Trophoblast cell (in vitro differentiated cells and primary cell): ENCODE data around the gene MSRB3.
A peak's percentile ranks its signal among the peaks of the same experiment; 100 is the strongest.

Experiments
- DNase-seq, 2 donors: peaks; one replicate each; pipeline ENCODE4 v3.0.0-alpha.2; 2016
- H2AFZ ChIP-seq: 2 replicates; pipeline ENCODE4 v1.6.1; 2013; ENCODE audit warnings: low read length, moderate library complexity, mild to moderate bottlenecking; ENCODE audit not compliant: insufficient read depth, poor library complexity
- H2AK5ac ChIP-seq: 2 replicates; pipeline ENCODE4 v1.6.1; 2013; ENCODE audit warnings: mild to moderate bottlenecking, low read length
- H2BK120ac ChIP-seq: 2 replicates; pipeline ENCODE4 v1.6.1; 2013; ENCODE audit warnings: low read length, mild to moderate bottlenecking, moderate library complexity; ENCODE audit not compliant: insufficient read depth, poor library complexity
- H2BK12ac ChIP-seq: 2 replicates; pipeline ENCODE4 v1.6.1; 2013; ENCODE audit warnings: mild to moderate bottlenecking, low read length, moderate library complexity
- H2BK5ac ChIP-seq: 2 replicates; pipeline ENCODE4 v1.6.1; 2013; ENCODE audit warnings: low read length, low read depth, moderate library complexity, mild to moderate bottlenecking; ENCODE audit not compliant: poor library complexity
- H3K14ac ChIP-seq: 2 replicates; pipeline ENCODE4 v1.6.1; 2013; ENCODE audit warnings: mild to moderate bottlenecking, low read length
- H3K18ac ChIP-seq: 2 replicates; pipeline ENCODE4 v1.6.1; 2013; ENCODE audit warnings: mild to moderate bottlenecking, low read length
- H3K23ac ChIP-seq: 2 replicates; pipeline ENCODE4 v1.6.1; 2013; ENCODE audit warnings: low read length
- H3K27ac ChIP-seq: 2 replicates; pipeline ENCODE4 v1.5.1; 2013; ENCODE audit warnings: low read depth, mild to moderate bottlenecking, inconsistent platforms, low read length, moderate library complexity
- H3K27me3 ChIP-seq: 2 replicates; pipeline ENCODE4 v1.6.1; 2013; ENCODE audit warnings: inconsistent platforms, mild to moderate bottlenecking, low read length, moderate library complexity; ENCODE audit not compliant: insufficient read depth
- H3K36me3 ChIP-seq, 2 experiments: 1 replicate in 1 of 2; 2 replicates in 1 of 2; pipeline ENCODE4 v1.6.1; 2013; ENCODE audit warnings: low read length in 2 of 2, mild to moderate bottlenecking in 2 of 2, moderate library complexity in 1 of 2; ENCODE audit not compliant: insufficient read depth in 2 of 2, control insufficient read depth in 1 of 2
- H3K4ac ChIP-seq: 2 replicates; pipeline ENCODE4 v1.6.1; 2013; ENCODE audit warnings: low read depth, mild to moderate bottlenecking, low read length, moderate library complexity
- H3K4me1 ChIP-seq, 2 experiments: 1 replicate in 1 of 2; 2 replicates in 1 of 2; pipeline ENCODE4 v1.6.1; 2013; ENCODE audit warnings: low read length in 2 of 2, mild to moderate bottlenecking in 2 of 2, moderate library complexity in 1 of 2; ENCODE audit not compliant: insufficient read depth in 2 of 2, control insufficient read depth in 1 of 2
- H3K4me2 ChIP-seq: 2 replicates; pipeline ENCODE4 v1.6.1; 2013; ENCODE audit warnings: inconsistent platforms, mild to moderate bottlenecking, low read length, moderate library complexity
- H3K4me3 ChIP-seq: 2 replicates; pipeline ENCODE4 v1.5.1; 2013; ENCODE audit warnings: mild to moderate bottlenecking, low read depth, low read length, inconsistent platforms
- H3K79me1 ChIP-seq: one replicate; pipeline ENCODE4 v1.6.1; 2013; ENCODE audit warnings: low read length
- H3K79me2 ChIP-seq: 2 replicates; pipeline ENCODE4 v1.6.1; 2013; ENCODE audit warnings: low read length, mild to moderate bottlenecking; ENCODE audit not compliant: control insufficient read depth, insufficient read depth, poor library complexity
- H3K9ac ChIP-seq: 2 replicates; pipeline ENCODE4 v1.6.1; 2013; ENCODE audit warnings: mild to moderate bottlenecking, low read length
- H3K9me3 ChIP-seq: 2 replicates; pipeline ENCODE4 v1.6.1; 2013; ENCODE audit warnings: low read depth, mild to moderate bottlenecking, control low read depth, inconsistent platforms, low read length; ENCODE audit not compliant: insufficient read depth
- H4K12ac ChIP-seq: 2 replicates; pipeline ENCODE4 v1.6.1; 2013; ENCODE audit warnings: low read depth, mild to moderate bottlenecking, low read length, moderate library complexity
- H4K8ac ChIP-seq: 2 replicates; pipeline ENCODE4 v1.6.1; 2013; ENCODE audit warnings: low read depth, mild to moderate bottlenecking, low read length, moderate library complexity
- H4K91ac ChIP-seq: one replicate; pipeline ENCODE4 v1.6.1; 2013; ENCODE audit warnings: low read depth, mild to moderate bottlenecking, low read length, moderate library complexity
- WGBS: extraction: QIAGEN DNeasy Blood & Tissue Kit; methylation state at CpG from one replicate; pipeline ENCODE4 v1.1.7; 2013; ENCODE audit warnings: missing lambda C conversion rate; ENCODE audit not compliant: insufficient read length, insufficient coverage; ENCODE audit errors: extremely low coverage; 5-methylcytosine and 5-hydroxymethylcytosine counted together

The MSRB3 gene

DNA sequence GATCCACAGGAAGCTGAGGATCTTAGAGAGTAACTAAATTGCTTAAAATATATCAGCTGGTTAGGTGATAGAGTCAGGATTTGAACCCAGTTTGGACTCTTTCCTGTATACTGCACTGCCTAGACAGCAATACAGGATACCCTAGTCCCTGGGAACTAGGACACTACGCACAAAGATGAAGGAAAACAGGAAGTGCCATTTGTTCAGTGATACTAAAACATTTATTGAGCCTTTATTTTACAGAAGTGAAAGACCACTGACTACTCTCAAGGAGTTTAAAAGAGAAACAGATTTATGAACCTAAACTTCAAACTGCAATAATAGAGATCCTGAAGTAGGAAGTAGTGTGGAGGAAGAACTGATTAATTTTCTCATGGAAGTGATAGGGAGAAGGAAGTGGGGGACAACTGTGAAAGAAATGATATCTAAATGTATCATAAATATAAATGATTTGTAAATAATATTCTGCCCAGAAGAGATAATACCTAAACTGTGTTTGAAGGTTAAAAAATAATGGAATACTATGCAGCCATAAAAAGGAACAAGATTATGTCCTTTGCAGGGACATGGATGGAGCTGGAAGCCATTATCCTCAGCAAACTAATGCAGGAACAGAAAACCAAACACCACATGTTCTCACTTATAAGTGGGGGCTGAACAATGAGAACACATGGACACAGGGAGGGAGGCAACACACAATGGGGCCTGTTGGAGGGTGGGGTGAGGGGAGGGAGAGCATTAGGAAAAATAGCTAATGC, 18.2 kb downstream of the MSRB3 start:
- no peak overlapping the region for H3K4me2 ChIP-seq
- no peak overlapping the region for H3K14ac ChIP-seq
- H3K27ac ChIP-seq: no peak overlapping the region
- H4K12ac ChIP-seq: no peak overlapping the region
- H2BK120ac ChIP-seq: no peak overlapping the region
- H3K36me3 ChIP-seq: no peaks in the 10 kb centered on the region
- no peak overlapping the region for H3K23ac ChIP-seq
- H4K91ac ChIP-seq: no peak overlapping the region
- no peak overlapping the region for H3K18ac ChIP-seq
- no peak overlapping the region for H4K8ac ChIP-seq
- H3K4me3 ChIP-seq: no peak overlapping the region
- no peak overlapping the region for H2AFZ ChIP-seq
- WGBS: no CpG with 5 or more reads among the region's 1 CpG
- H3K79me2 ChIP-seq: no peaks in the 10 kb centered on the region
- no peaks in the 10 kb centered on the region for H3K79me1 ChIP-seq
- H3K4me1 ChIP-seq: peaks cover 2 to 3% of the 10 kb centered on the region in 2 experiments
- no peaks in the 10 kb centered on the region for H3K9me3 ChIP-seq
- no peak overlapping the region for H2BK5ac ChIP-seq
- H2BK12ac ChIP-seq: no peak overlapping the region
- no peak overlapping the region for H2AK5ac ChIP-seq
- no peak for DNase-seq
- H3K4ac ChIP-seq: no peak overlapping the region
- no peaks in the 10 kb centered on the region for H3K27me3 ChIP-seq
- H3K9ac ChIP-seq: no peak overlapping the region

DNA sequence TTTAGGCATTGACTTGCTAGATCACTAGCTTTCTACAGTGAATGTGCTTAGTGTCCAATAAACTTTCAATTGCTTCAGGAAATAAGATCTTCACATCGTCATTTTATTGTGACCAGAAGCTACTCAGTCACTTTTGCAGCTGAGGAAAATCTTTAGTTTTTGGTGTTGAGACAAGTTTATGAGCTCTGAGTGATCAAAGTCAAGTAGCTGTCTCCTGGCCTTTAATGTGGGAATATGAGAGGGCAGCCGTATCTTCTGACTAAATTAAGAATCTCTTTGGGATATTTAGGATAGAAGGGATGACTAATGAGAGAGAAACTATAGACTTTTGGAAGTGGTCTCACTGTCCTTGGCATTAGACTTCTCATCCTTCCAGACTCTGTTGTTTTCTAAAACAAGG, 21.6 kb downstream of the MSRB3 start:
- Histone ChIP-seq H4K91ac (no peak overlapping the region), H3K18ac (no peak overlapping the region), H2AFZ (no peak overlapping the region), H3K4me3 (no peak overlapping the region), H3K9me3 (no peaks in the 10 kb centered on the region), H4K8ac (no peak overlapping the region), H3K9ac (no peak overlapping the region), H3K79me2 (no peaks in the 10 kb centered on the region), H2AK5ac (no peak overlapping the region), H3K36me3 (no peaks in the 10 kb centered on the region), H3K4me1 (peaks cover 3 to 7% of the 10 kb centered on the region in 2 experiments), H2BK120ac (no peak overlapping the region), H3K79me1 (peaks cover 4% of the 10 kb centered on the region), H3K27ac (no peak overlapping the region), H3K14ac (no peak overlapping the region), H2BK12ac (no peak overlapping the region), H3K27me3 (no peaks in the 10 kb centered on the region), H3K4ac (no peak overlapping the region), H3K23ac (no peak overlapping the region), H4K12ac (no peak overlapping the region), H3K4me2 (no peak overlapping the region), H2BK5ac (no peak overlapping the region)
- no peak for DNase-seq
- no CpG with 5 or more reads among the region's 2 CpGs for WGBS

DNA sequence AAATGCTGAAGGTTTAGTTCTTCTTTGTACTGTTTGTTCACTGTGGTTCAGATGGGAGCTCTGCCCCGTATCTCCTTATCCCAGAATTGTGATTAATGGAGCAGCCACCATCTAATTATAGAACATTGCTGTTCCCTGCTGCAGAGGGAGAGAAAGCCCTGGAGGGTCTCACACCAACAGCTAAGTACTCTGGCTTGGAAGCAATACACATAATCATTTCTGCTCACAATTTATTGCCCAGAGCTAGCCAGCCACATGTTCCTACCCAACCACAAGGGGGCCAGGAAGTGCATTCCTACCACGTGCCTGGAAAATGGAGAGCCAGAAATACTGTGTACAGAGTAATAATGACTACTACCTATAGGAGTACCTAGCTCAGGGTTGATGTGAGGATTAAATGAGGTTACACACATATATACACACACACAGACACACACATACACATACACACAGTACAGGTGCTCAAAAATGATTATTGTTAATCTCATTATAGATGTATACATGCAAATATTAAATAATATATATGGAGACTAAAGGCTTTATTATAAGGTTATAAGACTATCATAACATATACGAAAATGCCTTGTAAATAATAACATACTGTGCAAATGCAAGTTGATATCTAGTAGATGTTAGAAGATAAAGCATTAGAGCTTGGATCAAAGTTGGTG, 22.3 kb downstream of the MSRB3 start:
- WGBS: no CpG with 5 or more reads among the region's 3 CpGs
- Histone ChIP-seq H3K4ac (no peak overlapping the region), H3K18ac (no peak overlapping the region), H3K23ac (no peak overlapping the region), H3K4me3 (no peak overlapping the region), H4K12ac (no peak overlapping the region), H3K27me3 (no peaks in the 10 kb centered on the region), H3K79me1 (peaks cover 5% of the 10 kb centered on the region), H2AFZ (no peak overlapping the region), H3K36me3 (no peaks in the 10 kb centered on the region), H3K9ac (no peak overlapping the region), H3K14ac (no peak overlapping the region), H2AK5ac (no peak overlapping the region), H3K9me3 (no peaks in the 10 kb centered on the region), H3K27ac (no peak overlapping the region), H4K91ac (no peak overlapping the region), H2BK12ac (no peak overlapping the region), H4K8ac (no peak overlapping the region), H3K4me2 (no peak overlapping the region), H3K79me2 (no peaks in the 10 kb centered on the region), H3K4me1 (peaks cover 3 to 7% of the 10 kb centered on the region in 2 experiments), H2BK120ac (no peak overlapping the region), H2BK5ac (no peak overlapping the region)
- DNase-seq: peak in 1 of 2 donors; percentile 38

DNA sequence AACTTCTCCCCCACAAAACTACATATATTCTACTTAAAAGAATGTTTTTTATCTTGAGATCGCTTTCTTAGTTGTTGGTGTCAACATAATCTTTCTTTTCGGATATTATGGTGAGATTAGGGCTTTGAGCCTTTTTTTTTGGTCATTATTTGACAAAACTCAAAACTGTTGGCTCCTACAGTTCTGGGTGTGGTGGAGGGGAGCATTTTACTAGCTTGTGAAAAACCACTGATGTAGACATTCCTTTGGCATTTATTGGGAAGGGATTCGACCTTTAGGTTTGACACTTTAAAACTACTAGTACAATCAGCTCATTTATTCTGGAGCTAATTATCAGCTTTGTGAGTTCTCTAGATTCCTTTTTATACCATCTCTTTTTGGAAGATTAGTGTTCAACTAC, 24.4 kb downstream of the MSRB3 start:
- Histone ChIP-seq H3K9ac (no peak overlapping the region), H2BK120ac (no peak overlapping the region), H4K8ac (no peak overlapping the region), H3K9me3 (no peaks in the 10 kb centered on the region), H3K79me1 (peaks cover 6% of the 10 kb centered on the region), H2BK5ac (no peak overlapping the region), H3K14ac (no peak overlapping the region), H4K12ac (no peak overlapping the region), H3K27me3 (no peaks in the 10 kb centered on the region), H3K4me1 (peaks cover 3 to 8% of the 10 kb centered on the region in 2 experiments), H3K4me3 (no peak overlapping the region), H3K18ac (no peak overlapping the region), H3K79me2 (no peaks in the 10 kb centered on the region), H3K23ac (no peak overlapping the region), H2BK12ac (no peak overlapping the region), H3K4me2 (no peak overlapping the region), H4K91ac (no peak overlapping the region), H2AK5ac (no peak overlapping the region), H3K4ac (no peak overlapping the region), H2AFZ (no peak overlapping the region), H3K27ac (no peak overlapping the region), H3K36me3 (no peaks in the 10 kb centered on the region)
- DNase-seq: no peak
- no CpG with 5 or more reads among the region's 3 CpGs for WGBS
